ENCODE results near the gene GRIA1. TPM values are rescaled to one million over a fixed set of nuclear protein-coding genes. Genes with fewer than 3 reads are reported as not detected.

Gene GRIA1
- total RNA-seq, 2 donors from 2014 or later = 12.4 to 39.0 TPM

DNA sequence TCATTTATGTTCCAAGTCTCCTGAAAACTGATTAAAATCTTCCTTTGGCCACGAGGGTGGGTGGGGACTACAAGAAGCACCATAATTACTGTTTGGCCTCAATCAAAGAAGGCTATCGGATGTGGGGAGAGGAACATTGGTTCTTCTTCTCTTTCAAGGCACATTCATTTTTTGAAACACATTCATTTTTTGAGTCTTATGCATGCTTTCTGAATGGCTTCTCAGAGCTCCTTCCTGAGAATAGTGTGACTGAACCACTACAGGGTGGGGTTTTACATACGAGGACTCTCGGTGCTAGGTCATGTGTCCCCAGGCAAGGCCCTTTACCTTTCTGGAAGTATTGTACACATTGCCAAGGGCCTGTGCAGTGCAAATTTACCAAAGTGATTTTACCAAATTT is 7.0 kb upstream of the GRIA1 start:
- Histone ChIP-seq H3K4me3 (no peak overlapping the region), H3K4me1 (ENCODE audit: control insufficient read depth in 1 of 2, low read depth in 2 of 2) (no peaks in the 10 kb centered on the region), H3K9me3 (no peaks in the 10 kb centered on the region), H3K36me3 (no peaks in the 10 kb centered on the region), H3K27ac (no peak overlapping the region), H3K27me3 (replicated peaks; ENCODE audit: insufficient read depth) (no peaks in the 10 kb centered on the region)
- DNase-seq (ENCODE audit: low spot score) (no peak), ATAC-seq (ENCODE audit: insufficient number of reproducible peaks, low FRiP score, low read depth) (no peak)
- TF ChIP-seq, protein P1, sequence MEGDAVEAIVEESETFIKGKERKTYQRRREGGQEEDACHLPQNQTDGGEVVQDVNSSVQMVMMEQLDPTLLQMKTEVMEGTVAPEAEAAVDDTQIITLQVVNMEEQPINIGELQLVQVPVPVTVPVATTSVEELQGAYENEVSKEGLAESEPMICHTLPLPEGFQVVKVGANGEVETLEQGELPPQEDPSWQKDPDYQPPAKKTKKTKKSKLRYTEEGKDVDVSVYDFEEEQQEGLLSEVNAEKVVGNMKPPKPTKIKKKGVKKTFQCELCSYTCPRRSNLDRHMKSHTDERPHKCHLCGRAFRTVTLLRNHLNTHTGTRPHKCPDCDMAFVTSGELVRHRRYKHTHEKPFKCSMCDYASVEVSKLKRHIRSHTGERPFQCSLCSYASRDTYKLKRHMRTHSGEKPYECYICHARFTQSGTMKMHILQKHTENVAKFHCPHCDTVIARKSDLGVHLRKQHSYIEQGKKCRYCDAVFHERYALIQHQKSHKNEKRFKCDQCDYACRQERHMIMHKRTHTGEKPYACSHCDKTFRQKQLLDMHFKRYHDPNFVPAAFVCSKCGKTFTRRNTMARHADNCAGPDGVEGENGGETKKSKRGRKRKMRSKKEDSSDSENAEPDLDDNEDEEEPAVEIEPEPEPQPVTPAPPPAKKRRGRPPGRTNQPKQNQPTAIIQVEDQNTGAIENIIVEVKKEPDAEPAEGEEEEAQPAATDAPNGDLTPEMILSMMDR (IDR thresholded peaks at IDR 0.05) = no peak

DNA sequence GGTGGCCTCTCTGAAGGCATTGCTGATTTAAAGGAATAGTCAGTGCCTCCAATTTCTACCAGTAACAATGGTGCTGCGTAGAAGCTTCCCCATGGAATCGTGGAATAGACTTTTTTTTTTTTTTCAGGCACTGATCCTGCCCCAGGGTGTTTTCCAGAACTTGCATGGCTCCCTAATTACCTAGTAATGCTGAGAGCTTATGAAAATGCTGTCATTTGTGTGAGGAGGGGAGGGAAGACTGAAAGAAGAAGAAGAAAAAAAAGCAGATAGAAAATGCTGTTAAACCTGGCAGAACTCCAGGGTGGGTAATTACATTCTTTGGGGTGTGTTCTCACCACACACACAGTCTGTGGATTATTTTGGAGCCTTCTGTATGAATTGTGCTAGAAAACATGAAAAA is 4.8 kb upstream of the GRIA1 start:
- ATAC-seq (ENCODE audit: insufficient number of reproducible peaks, low FRiP score, low read depth) (no peak), DNase-seq (ENCODE audit: low spot score) (no peak)
- Histone ChIP-seq H3K9me3 (no peaks in the 10 kb centered on the region), H3K27ac (no peak overlapping the region), H3K4me3 (no peak overlapping the region), H3K4me1 (ENCODE audit: control insufficient read depth in 1 of 2, low read depth in 2 of 2) (no peaks in the 10 kb centered on the region), H3K27me3 (replicated peaks; ENCODE audit: insufficient read depth) (no peaks in the 10 kb centered on the region), H3K36me3 (no peaks in the 10 kb centered on the region)
- TF ChIP-seq, protein P1 (IDR thresholded peaks at IDR 0.05) = no peak

DNA sequence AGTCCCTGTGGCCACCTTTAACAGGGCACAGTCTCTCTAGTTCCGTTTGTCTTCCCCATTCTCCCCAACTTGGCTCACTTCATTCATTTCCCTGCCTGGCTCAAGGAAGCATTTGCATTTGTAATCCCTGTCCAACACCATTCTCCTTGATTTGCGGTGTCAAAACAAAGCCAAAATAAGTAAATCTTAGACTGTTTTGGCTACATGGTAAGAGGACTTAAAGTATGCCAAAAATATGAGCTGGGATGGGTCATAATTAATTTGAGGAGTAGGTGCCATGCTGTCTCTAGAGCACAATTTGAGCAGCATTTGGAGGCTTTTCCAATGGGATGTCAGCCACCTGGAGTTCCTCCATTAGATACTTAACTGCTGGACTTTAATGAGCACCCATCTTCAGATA is 3.7 kb upstream of the GRIA1 start:
- DNase-seq (ENCODE audit: low spot score) (no peak), ATAC-seq (ENCODE audit: insufficient number of reproducible peaks, low FRiP score, low read depth) (no peak)
- TF ChIP-seq, protein P1 (IDR thresholded peaks at IDR 0.05) = no peak
- Histone ChIP-seq H3K27me3 (replicated peaks; ENCODE audit: insufficient read depth) (no peaks in the 10 kb centered on the region), H3K4me3 (no peak overlapping the region), H3K36me3 (no peaks in the 10 kb centered on the region), H3K9me3 (no peaks in the 10 kb centered on the region), H3K4me1 (ENCODE audit: control insufficient read depth in 1 of 2, low read depth in 2 of 2) (no peaks in the 10 kb centered on the region), H3K27ac (no peak overlapping the region)

DNA sequence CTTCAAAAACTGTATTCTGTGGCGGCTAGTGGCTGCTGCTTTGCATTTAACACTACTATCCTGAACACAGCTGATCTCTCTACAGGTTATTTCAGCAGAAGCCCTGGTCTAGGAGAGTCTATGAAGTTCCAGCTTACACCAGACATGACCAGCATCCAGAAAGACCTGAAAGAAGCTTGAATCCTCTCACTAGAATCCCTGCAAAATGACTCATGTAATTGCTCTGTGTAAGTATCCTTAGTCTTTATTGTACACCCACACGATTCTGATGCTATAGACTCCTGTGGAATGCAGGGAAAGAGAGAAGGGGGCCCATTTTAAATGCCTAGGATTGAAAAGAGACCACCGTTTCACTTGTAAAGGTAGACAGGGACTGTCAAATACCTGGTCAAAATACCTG is 859 bp upstream of the GRIA1 start:
- no peak for DNase-seq (ENCODE audit: low spot score)
- no peak overlapping the region for H3K4me3 ChIP-seq
- H3K36me3 ChIP-seq = no peaks in the 10 kb centered on the region
- no peak for ATAC-seq (ENCODE audit: insufficient number of reproducible peaks, low FRiP score, low read depth)
- no peaks in the 10 kb centered on the region for H3K4me1 ChIP-seq (ENCODE audit: control insufficient read depth in 1 of 2, low read depth in 2 of 2)
- no peak overlapping the region for H3K27ac ChIP-seq
- TF ChIP-seq, protein P1 (IDR thresholded peaks at IDR 0.05) = no peak
- H3K27me3 ChIP-seq (replicated peaks; ENCODE audit: insufficient read depth) = no peaks in the 10 kb centered on the region
- no peaks in the 10 kb centered on the region for H3K9me3 ChIP-seq

DNA sequence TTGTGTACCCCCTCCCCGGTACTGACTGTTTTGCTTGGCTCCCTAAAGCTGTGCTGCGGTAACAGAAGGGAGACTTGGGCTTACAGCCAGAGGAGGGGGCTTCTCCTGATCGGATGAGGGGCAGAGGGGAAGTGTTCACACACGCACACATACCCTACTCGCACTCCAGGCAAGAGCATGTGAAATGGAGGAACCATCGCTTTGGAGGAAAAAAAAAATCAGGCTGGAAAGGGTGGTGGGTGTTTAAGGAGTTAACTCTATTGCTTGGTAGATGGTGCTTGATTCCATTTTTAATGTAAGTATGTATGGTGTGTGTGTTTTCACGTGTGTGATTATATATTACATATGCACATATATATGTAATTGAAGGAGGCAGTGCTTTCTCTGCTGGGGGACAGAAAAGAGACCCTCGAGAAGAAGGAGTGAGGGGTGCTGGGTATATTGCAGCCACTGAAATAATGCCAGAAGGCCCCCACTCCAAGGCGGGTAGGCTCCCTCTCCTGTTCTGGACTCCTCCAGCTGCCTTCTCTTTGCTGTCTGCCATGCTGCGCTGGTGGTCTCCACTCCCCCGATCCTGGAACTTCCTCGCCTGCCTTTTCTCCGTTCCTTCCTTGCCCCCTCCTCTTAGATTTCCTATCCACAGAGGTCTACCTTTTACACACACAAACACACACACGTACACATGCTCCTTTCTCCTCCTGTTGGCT is 721 bp downstream of the GRIA1 start:
- DNase-seq (ENCODE audit: low spot score) = no peak
- H3K27ac ChIP-seq = no peak overlapping the region
- H3K4me1 ChIP-seq (ENCODE audit: control insufficient read depth in 1 of 2, low read depth in 2 of 2) = no peaks in the 10 kb centered on the region
- H3K4me3 ChIP-seq = peak overlapping the region; percentile 74
- TF ChIP-seq, protein P1 (IDR thresholded peaks at IDR 0.05) = no peak
- H3K9me3 ChIP-seq = no peaks in the 10 kb centered on the region
- no peaks in the 10 kb centered on the region for H3K27me3 ChIP-seq (replicated peaks; ENCODE audit: insufficient read depth)
- ATAC-seq (ENCODE audit: insufficient number of reproducible peaks, low FRiP score, low read depth) = no peak
- no peaks in the 10 kb centered on the region for H3K36me3 ChIP-seq
